Nephron (organoid): ENCODE results near the gene AGFG1.

ENCODE experiments used
- H3K27ac Mint-ChIP-seq, 3 experiments: 2 replicates each; pipeline ENCODE4 v1.8.0; 2020; ENCODE audit warnings: mixed read lengths in 3 of 3, mild to moderate bottlenecking in 2 of 3, moderate library complexity in 1 of 3
- H3K27me3 Mint-ChIP-seq: 2 replicates; pipeline ENCODE4 v1.8.0; 2021; ENCODE audit warnings: low read depth, mild to moderate bottlenecking, moderate library complexity, mixed read lengths
- H3K36me3 Mint-ChIP-seq: 2 replicates; pipeline ENCODE4 v1.8.0; 2020; ENCODE audit warnings: low read depth, mixed read lengths
- H3K4me1 Mint-ChIP-seq: 2 replicates; pipeline ENCODE4 v1.8.0; 2020; ENCODE audit warnings: mixed read lengths
- H3K4me3 Mint-ChIP-seq, 3 experiments: 2 replicates each; pipeline ENCODE4 v1.8.0; 2020; ENCODE audit warnings: mild to moderate bottlenecking in 3 of 3, mixed read lengths in 3 of 3, moderate library complexity in 2 of 3
- H3K9me3 Mint-ChIP-seq: 2 replicates; pipeline ENCODE4 v1.8.0; 2020; ENCODE audit warnings: mixed read lengths
- TF ChIP-seq, protein P1 (sequence below), 3 experiments: fragments of 200-600 bp; sonication (generic); IDR thresholded peaks; one replicate each; pipeline ENCODE4 v1.5.0; 2021; ENCODE audit warnings: antibody characterized with exemption in 3 of 3; ENCODE audit not compliant: unreplicated experiment in 3 of 3

The AGFG1 gene

DNA sequence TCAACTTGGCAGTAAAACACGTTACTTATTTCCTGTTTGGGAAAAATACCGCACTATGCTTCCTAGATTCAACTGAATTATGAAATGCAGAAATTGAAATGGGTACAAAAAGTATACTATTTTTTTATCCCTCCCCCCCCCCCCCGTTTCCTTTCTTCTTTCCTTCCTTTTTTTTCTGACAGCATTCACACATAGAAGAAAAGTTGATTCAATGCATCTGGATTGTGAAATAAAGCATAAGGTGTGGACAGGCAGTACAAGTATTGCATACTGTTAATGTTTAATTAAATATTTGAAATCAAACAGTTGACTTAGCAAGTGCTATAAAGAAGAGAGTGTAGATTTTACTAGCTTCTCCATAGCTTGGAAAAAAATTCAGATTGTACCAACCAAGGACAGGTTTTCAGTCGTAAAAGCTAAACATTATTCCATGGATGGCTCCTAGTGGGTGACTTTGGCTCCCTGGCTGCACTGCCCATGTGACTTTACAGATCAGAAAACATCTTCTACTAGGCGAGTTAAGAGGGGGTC, 21.6 kb upstream of the AGFG1 start:
- TF ChIP-seq, protein P1, sequence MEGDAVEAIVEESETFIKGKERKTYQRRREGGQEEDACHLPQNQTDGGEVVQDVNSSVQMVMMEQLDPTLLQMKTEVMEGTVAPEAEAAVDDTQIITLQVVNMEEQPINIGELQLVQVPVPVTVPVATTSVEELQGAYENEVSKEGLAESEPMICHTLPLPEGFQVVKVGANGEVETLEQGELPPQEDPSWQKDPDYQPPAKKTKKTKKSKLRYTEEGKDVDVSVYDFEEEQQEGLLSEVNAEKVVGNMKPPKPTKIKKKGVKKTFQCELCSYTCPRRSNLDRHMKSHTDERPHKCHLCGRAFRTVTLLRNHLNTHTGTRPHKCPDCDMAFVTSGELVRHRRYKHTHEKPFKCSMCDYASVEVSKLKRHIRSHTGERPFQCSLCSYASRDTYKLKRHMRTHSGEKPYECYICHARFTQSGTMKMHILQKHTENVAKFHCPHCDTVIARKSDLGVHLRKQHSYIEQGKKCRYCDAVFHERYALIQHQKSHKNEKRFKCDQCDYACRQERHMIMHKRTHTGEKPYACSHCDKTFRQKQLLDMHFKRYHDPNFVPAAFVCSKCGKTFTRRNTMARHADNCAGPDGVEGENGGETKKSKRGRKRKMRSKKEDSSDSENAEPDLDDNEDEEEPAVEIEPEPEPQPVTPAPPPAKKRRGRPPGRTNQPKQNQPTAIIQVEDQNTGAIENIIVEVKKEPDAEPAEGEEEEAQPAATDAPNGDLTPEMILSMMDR (IDR thresholded peaks at IDR 0.05; ENCODE audit: unreplicated experiment in 3 of 3) = no peak
- Mint-ChIP-seq H3K4me3 (no peak overlapping the region), H3K4me1 (no peaks in the 10 kb centered on the region), H3K27me3 (peaks cover 7% of the 10 kb centered on the region), H3K36me3 (no peaks in the 10 kb centered on the region), H3K27ac (no peak overlapping the region), H3K9me3 (no peaks in the 10 kb centered on the region)

DNA sequence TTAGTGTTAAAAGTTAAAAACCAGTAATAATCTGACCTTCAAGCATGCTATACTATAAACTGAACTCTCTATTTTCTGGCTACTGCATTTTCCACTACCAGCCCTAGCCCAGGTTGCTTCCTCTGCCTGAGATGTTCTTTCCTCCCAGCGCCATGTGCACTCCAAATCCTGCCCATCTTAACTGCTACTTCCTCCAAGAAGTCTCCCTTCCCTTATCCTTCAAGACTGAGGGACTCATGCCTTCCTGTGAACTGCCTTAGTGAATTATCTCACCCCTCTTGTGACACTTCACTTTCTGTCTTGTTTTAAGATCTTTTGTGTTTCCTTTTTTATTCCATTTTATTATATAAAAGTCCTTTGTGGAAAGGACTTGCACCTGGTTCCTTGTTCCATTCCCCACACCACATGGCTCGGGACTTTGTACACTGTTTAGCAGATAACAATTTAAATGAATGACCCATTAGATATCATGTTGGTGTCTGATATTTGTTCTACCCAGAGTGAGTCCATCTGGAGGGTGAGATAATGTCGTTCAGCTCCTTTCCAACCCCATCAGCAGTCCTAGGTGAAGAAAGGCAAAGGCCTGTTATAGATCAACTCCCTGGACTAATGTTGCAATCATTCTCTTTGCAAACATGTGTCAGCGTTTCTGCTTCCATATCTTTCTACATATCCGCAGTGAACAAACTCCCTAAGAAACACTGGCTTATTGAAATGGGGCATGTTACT, 20.9 kb upstream of the AGFG1 start:
- TF ChIP-seq, protein P1 (IDR thresholded peaks at IDR 0.05; ENCODE audit: unreplicated experiment in 3 of 3) = no peak
- no peak overlapping the region for H3K27ac Mint-ChIP-seq
- no peak overlapping the region for H3K4me3 Mint-ChIP-seq
- no peaks in the 10 kb centered on the region for H3K4me1 Mint-ChIP-seq
- peaks cover 7% of the 10 kb centered on the region for H3K27me3 Mint-ChIP-seq
- H3K36me3 Mint-ChIP-seq = no peaks in the 10 kb centered on the region
- no peaks in the 10 kb centered on the region for H3K9me3 Mint-ChIP-seq

DNA sequence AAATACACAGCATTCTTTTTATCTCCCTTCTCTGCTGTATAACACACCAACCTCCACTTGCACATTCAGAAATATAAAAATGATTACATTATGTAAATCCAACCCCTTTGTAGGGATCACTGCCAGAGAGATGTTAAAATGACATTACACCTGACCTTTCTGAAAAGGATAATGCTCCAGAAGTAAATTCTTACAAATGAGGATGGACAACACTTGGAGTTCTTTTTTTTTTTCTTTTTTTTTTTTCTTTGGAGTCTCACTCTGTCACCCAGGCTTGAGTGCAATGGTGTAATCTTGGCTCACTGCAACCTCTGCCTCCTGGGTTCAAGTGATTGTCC, 20.3 kb upstream of the AGFG1 start:
- Mint-ChIP-seq H3K27ac (no peak overlapping the region), H3K4me3 (no peak overlapping the region), H3K4me1 (no peaks in the 10 kb centered on the region), H3K36me3 (no peaks in the 10 kb centered on the region), H3K27me3 (peaks cover 7% of the 10 kb centered on the region), H3K9me3 (no peaks in the 10 kb centered on the region)
- TF ChIP-seq, protein P1 (IDR thresholded peaks at IDR 0.05; ENCODE audit: unreplicated experiment in 3 of 3) = no peak

DNA sequence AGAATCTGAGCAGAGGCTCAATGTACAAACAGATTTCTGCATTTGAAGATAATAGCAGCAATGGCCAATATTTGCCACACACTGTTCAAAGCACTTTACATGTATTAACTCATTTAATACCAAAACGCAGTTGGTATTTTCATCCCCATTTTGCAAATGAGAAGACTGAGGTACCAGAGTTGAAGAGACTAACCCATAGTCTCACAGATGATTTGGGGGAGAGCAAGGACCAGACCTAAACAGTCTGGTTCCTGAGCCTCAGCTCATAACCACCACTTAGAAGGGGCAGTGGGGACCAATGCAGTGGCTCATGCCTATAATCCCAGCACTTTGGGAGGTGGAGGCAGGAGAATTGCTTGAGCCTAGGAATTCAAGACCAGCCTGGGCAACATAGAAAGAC, 18.1 kb upstream of the AGFG1 start:
- Mint-ChIP-seq H3K27me3 (peaks cover 7% of the 10 kb centered on the region), H3K4me1 (no peaks in the 10 kb centered on the region), H3K27ac (no peak overlapping the region), H3K9me3 (no peaks in the 10 kb centered on the region), H3K4me3 (no peak overlapping the region), H3K36me3 (no peaks in the 10 kb centered on the region)
- TF ChIP-seq, protein P1 (IDR thresholded peaks at IDR 0.05; ENCODE audit: unreplicated experiment in 3 of 3) = no peak

DNA sequence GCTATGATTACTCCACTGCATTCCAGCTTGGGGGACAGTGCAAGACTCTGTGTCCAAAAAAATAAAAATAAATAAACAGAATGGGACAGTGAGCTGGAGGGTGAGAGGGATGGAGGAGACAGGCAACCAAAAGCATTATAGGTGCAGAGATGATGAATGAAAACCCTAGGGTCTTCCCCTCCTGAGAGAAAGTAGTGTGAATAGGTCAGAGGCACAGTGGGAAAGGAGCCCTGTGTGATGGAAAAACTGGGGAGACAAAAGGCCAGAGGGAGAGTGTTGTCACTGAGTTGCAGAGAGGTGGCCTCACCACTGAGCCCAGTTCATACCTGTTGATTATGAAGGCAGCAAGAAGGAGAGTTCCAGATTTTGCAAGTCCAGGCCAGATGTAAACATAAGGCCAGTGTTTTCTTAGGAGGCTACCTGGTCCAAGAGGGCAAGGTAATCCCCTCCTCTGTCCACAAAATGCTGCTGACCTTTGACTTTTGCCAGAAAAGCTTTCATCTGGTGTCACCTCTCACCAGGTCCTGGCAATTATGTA, 17.6 kb upstream of the AGFG1 start:
- Mint-ChIP-seq H3K9me3 (no peaks in the 10 kb centered on the region), H3K4me1 (no peaks in the 10 kb centered on the region), H3K4me3 (no peak overlapping the region), H3K27ac (no peak overlapping the region), H3K27me3 (peaks cover 7% of the 10 kb centered on the region), H3K36me3 (no peaks in the 10 kb centered on the region)
- TF ChIP-seq, protein P1 (IDR thresholded peaks at IDR 0.05; ENCODE audit: unreplicated experiment in 3 of 3) = no peak

DNA sequence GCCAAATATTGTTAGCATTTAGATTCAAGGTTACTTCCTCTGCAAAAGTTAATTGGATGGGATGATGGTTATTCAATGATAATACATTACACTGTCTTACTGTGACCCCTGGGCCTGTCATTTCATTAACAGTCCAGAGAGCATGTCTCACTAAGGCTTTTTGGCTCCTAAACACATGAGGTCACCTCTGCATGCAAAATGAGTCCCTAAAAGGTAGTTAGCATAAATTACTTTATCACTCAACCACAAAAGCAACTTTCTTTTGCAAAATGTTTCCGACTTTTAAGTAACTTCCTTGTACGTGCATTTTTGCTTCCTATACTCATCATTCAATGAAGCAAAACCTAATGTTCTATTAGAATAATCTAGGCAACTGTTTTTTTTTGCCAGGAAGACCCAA, 16.8 kb upstream of the AGFG1 start:
- Mint-ChIP-seq H3K36me3 (no peaks in the 10 kb centered on the region), H3K4me3 (no peak overlapping the region), H3K27me3 (peaks cover 8% of the 10 kb centered on the region), H3K27ac (peak overlapping the region in 1 of 3 experiments; percentile 27), H3K4me1 (no peaks in the 10 kb centered on the region), H3K9me3 (no peaks in the 10 kb centered on the region)
- TF ChIP-seq, protein P1 (IDR thresholded peaks at IDR 0.05; ENCODE audit: unreplicated experiment in 3 of 3) = no peak
